GM12878 (cell line): Measurements from ENCODE around the gene ZNF644. TPM values are rescaled to one million over a fixed set of nuclear protein-coding genes. Genes with fewer than 3 reads are reported as not detected.

Source experiments
- ATAC-seq: fragments of 200-7000 bp; cut with Tn5 transposase; 3 replicates; pipeline ENCODE4 v1.9.1; 2020; ENCODE audit warnings: mild to moderate bottlenecking, moderate library complexity
- BruUV-seq: library from RNA; stranded (reverse); fragments of 400-500 nt; replicated peaks from 2 replicates; lab custom pipeline; 2021; lab: Mats Ljungman, UMichigan
- CTCF ChIA-PET: fragments of 300-600 bp; sonication (Branson Sonifier 250); formaldehyde crosslinking; extraction: SDS; loops from one replicate; lab custom pipeline; 2021; ENCODE audit warnings: inconsistent platforms; lab: Yijun Ruan, JAX
- POLR2A ChIA-PET: fragments of 350-600 bp; formaldehyde crosslinking; extraction: SDS; loops from one replicate; lab custom pipeline; 2021; ENCODE audit warnings: inconsistent platforms; lab: Charles Lee
- RAD21 ChIA-PET: fragments of 300-600 bp; sonication (Branson Sonifier 250); formaldehyde crosslinking; loops from one replicate; lab custom pipeline; 2023; ENCODE audit warnings: antibody characterized with exemption; ENCODE audit not compliant: unreplicated experiment; lab: Charles Lee
- SMC1A ChIA-PET: fragments of 300-600 bp; sonication (Branson Sonifier 250); formaldehyde crosslinking; loops from one replicate; lab custom pipeline; 2023; ENCODE audit not compliant: unreplicated experiment, uncharacterized antibody; lab: Charles Lee
- DNase-seq: peaks from one replicate; pipeline ENCODE4 v3.0.0-alpha.2; 2011; ENCODE audit warnings: low read depth, low spot score
- FAIRE-seq: peaks from 3 replicates; lab custom pipeline; 2011; peaks lifted over from hg19 to GRCh38; lab: Jason Lieb, UNC
- H2AFZ ChIP-seq: 2 replicates; pipeline ENCODE4 v1.6.0; 2011; ENCODE audit warnings: low read depth, low read length, control low read depth; ENCODE audit not compliant: control insufficient read depth
- H3K27ac ChIP-seq: 2 replicates; pipeline ENCODE4 v1.5.1; 2011; ENCODE audit warnings: control low read depth; ENCODE audit not compliant: control insufficient read depth, insufficient read depth
- H3K27me3 ChIP-seq, 2 experiments: replicated peaks in 1 of 2; 2 replicates each; pipeline versions ENCODE4 v1.6.0 to v1.6.1; 2011; ENCODE audit warnings: low read length in 1 of 2; ENCODE audit not compliant: control insufficient read depth in 2 of 2, insufficient read depth in 2 of 2
- H3K36me3 ChIP-seq, 2 experiments: 2 replicates each; pipeline ENCODE4 v1.5.1; 2011; ENCODE audit warnings: low read length in 1 of 2; ENCODE audit not compliant: control insufficient read depth in 2 of 2, insufficient read depth in 2 of 2
- H3K4me1 ChIP-seq: 2 replicates; pipeline ENCODE4 v1.6.1; 2011; ENCODE audit warnings: mild to moderate bottlenecking, low read length, moderate library complexity, mixed read lengths; ENCODE audit not compliant: control insufficient read depth, insufficient read depth
- H3K4me2 ChIP-seq: 2 replicates; pipeline ENCODE4 v1.6.0; 2011; ENCODE audit warnings: control low read depth; ENCODE audit not compliant: control insufficient read depth, insufficient read depth
- H3K4me3 ChIP-seq: fragments of 200-600 bp; sonication (generic); 2 replicates; pipeline ENCODE4 v1.5.1; 2016
- H3K79me2 ChIP-seq: 2 replicates; pipeline ENCODE4 v1.6.0; 2011; ENCODE audit warnings: low read length; ENCODE audit not compliant: control insufficient read depth, insufficient read depth
- H3K9ac ChIP-seq: 2 replicates; pipeline ENCODE4 v1.8.0; 2011; ENCODE audit warnings: low read length, control low read depth, mixed read lengths; ENCODE audit not compliant: control insufficient read depth, insufficient read depth
- H3K9me3 ChIP-seq: replicated peaks from 3 replicates; pipeline ENCODE4 v1.5.1; 2011; ENCODE audit warnings: mild to moderate bottlenecking, low read length; ENCODE audit not compliant: control insufficient read depth, insufficient read depth
- H4K20me1 ChIP-seq: 2 replicates; pipeline ENCODE4 v1.6.0; 2011; ENCODE audit not compliant: control insufficient read depth, insufficient read depth
- CEBPB ChIP-seq, 2 experiments: fragments of 150-350 bp in 1 of 2; IDR thresholded peaks; 2 replicates each; pipeline ENCODE4 v1.6.1; 2012 to 2014; ENCODE audit warnings: low read depth in 2 of 2, low read length in 2 of 2, borderline replicate concordance in 1 of 2, inconsistent platforms in 1 of 2
- DPF2 ChIP-seq: fragments of 450-650 bp; IDR thresholded peaks from 2 replicates; pipeline ENCODE4 v1.6.1; 2017; ENCODE audit warnings: mild to moderate bottlenecking
- E2F8 ChIP-seq: fragments of 450-650 bp; IDR thresholded peaks from 2 replicates; pipeline ENCODE4 v1.6.1; 2018; ENCODE audit warnings: mild to moderate bottlenecking, low read depth, moderate library complexity; ENCODE audit not compliant: partially characterized antibody
- IRF3 ChIP-seq: fragments of 450-650 bp; IDR thresholded peaks from 2 replicates; pipeline ENCODE4 v1.6.1; 2014; ENCODE audit warnings: mild to moderate bottlenecking
- NFYA ChIP-seq: IDR thresholded peaks from 2 replicates; pipeline ENCODE4 v1.6.1; 2011; ENCODE audit warnings: low read depth, mild to moderate bottlenecking, low read length, improper control_type of control experiment, borderline replicate concordance
- POLR2AphosphoS5 ChIP-seq: IDR thresholded peaks from 2 replicates; pipeline ENCODE4 v1.6.1; 2011; ENCODE audit warnings: mild to moderate bottlenecking, low read length, inconsistent platforms
- SMAD1 ChIP-seq: fragments of 450-650 bp; IDR thresholded peaks from 2 replicates; pipeline ENCODE4 v1.6.1; 2018; ENCODE audit warnings: mild to moderate bottlenecking, low read depth; ENCODE audit not compliant: partially characterized antibody
- SPI1 ChIP-seq: IDR thresholded peaks from 2 replicates; pipeline ENCODE4 v1.6.1; 2011; ENCODE audit warnings: low read depth, mild to moderate bottlenecking, low read length, moderate library complexity, borderline replicate concordance; ENCODE audit not compliant: insufficient read depth
- SREBF1 ChIP-seq: IDR thresholded peaks from 2 replicates; pipeline ENCODE4 v1.6.1; 2012; ENCODE audit warnings: mild to moderate bottlenecking, low read length
- TAF1 ChIP-seq: IDR thresholded peaks from 2 replicates; pipeline ENCODE4 v1.6.1; 2011; ENCODE audit warnings: mild to moderate bottlenecking, low read depth, low read length, borderline replicate concordance
- TCF3 ChIP-seq: IDR thresholded peaks from 2 replicates; pipeline ENCODE4 v1.6.1; 2012; ENCODE audit warnings: low read depth, mild to moderate bottlenecking, low read length, borderline replicate concordance; ENCODE audit not compliant: insufficient read depth
- ZNF207 ChIP-seq: fragments of 450-650 bp; IDR thresholded peaks from 2 replicates; pipeline ENCODE4 v1.6.1; 2014; ENCODE audit warnings: antibody characterized with exemption, mild to moderate bottlenecking, borderline replicate concordance
- ZNF384 ChIP-seq: IDR thresholded peaks from 2 replicates; pipeline ENCODE4 v1.6.1; 2012; ENCODE audit warnings: low read depth, mild to moderate bottlenecking, low read length, improper control_type of control experiment, borderline replicate concordance
- WGBS: methylation state at CpG from one replicate; pipeline ENCODE4 v1.1.6; 2016; ENCODE audit warnings: low lambda C conversion rate; ENCODE audit not compliant: insufficient replicate concordance, insufficient coverage; ENCODE audit errors: missing lambda C conversion rate; 5-methylcytosine and 5-hydroxymethylcytosine counted together
- in situ Hi-C: fragments of 300-500 bp; cut with MboI; formaldehyde crosslinking; loops from 9 replicates; pipeline ENCODE4 v1.14.3; 2018; ENCODE audit warnings: mixed read lengths
- intact Hi-C: fragments of 100-400 bp; cut with micrococcal nuclease; formaldehyde crosslinking; loops from one replicate; pipeline ENCODE4 v1.14.2; 2022; ENCODE audit not compliant: unreplicated experiment
- polyA plus RNA-seq, 11 experiments: library from polyadenylated mRNA; depleted of rRNA in 4 of 11; unstranded in 6 of 11; stranded (reverse) in 5 of 11; fragments of >200 nt; fragmentation: Nextera tagmentation in 4 of 11; fragmentation: Illumina TruSeq in 1 of 11; extraction: Ambion mirVana in 4 of 11; extraction: Trizol in 1 of 11; gene quantifications; 1 replicate in 1 of 11; 2 replicates in 10 of 11; pipeline versions ENCODE4 v1.2.1 to v1.2.3, GENCODE V29; 2011 to 2016; ENCODE audit warnings: inconsistent platforms in 2 of 11, missing spikeins in 2 of 11, low read depth in 1 of 11
- total RNA-seq, 4 experiments: library from RNA; depleted of rRNA in 3 of 4; stranded (reverse); fragments of >200 nt in 3 of 4; fragmentation: Illumina TruSeq in 1 of 4; extraction: Trizol in 1 of 4; gene quantifications; 2 replicates each; pipeline versions ENCODE4 v1.2.1 to v1.2.3, GENCODE V29; 2013 to 2021
- TF ChIP-seq, protein P1 (sequence below): IDR thresholded peaks from 2 replicates; pipeline ENCODE4 v1.6.1; 2012; ENCODE audit warnings: low read depth, low read length, improper control_type of control experiment
- TF ChIP-seq, protein P2 (sequence below): fragments of 450-650 bp; IDR thresholded peaks from 2 replicates; pipeline ENCODE4 v1.6.1; 2016; ENCODE audit warnings: mild to moderate bottlenecking

The ZNF644 gene
- total and polyA plus RNA-seq, 10 of the 15 experiments (the other 5 are each of a cell fraction or from before 2014, with no cell fraction given) = 17.7 to 55.3 (median 29.5) TPM

- no peak for TF ChIP-seq CEBPB (IDR thresholded peaks at IDR 0.05; ENCODE audit: borderline replicate concordance in 1 of 2, low read depth in 2 of 2, low read length in 2 of 2)
Measured at GRCh38 chr1:91020486-91020885, 1.3 kb downstream of the ZNF644 start (continued).

DNA sequence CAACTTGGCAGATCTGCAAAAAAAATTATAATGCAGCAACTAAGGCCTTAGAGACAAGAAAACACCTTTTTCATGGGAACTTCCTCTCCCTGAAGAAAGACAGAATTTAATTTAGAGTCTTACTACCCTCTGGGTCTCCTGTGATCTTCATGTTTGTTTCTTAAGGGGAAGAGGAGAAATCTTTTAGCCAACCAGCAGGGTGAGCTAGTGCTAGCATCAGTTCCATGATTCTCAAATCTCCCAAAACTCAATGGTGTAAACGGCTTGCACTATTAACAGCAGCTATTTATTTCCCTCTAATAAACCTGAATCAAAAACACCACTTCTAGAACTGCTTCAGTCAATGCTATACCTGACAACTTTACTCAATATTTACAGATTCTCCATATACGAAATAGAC lies 3.8 kb downstream of the ZNF644 start:
- ChIA-PET SMC1A (interaction anchor here (0.6 to 3.6 kb wide), 8 partner anchors 9 to 147 kb away, joined by 3 to 31 read pairs (median 4); no protein-coding TSS in a partner anchor), CTCF (interaction anchor here (0.7 to 3.0 kb wide), 18 partner anchors 9 to 1942 kb away, joined by 3 to 62 read pairs (median 4); no protein-coding TSS in a partner anchor), RAD21 (interaction anchor here (0.7 to 4.1 kb wide), 7 partner anchors 8 to 439 kb away, joined by 3 to 46 read pairs (median 4); no protein-coding TSS in a partner anchor), POLR2A (interaction anchor here (0.5 to 1.3 kb wide), 4 partner anchors 8 to 55 kb away, joined by 3 read pairs; no protein-coding TSS in a partner anchor)
- intact Hi-C loops = loop anchor here (1.0 kb wide), 1 partner anchor 147 kb away; no protein-coding TSS in a partner anchor
- Histone ChIP-seq H3K9ac (no peak overlapping the region), H4K20me1 (no peaks in the 10 kb centered on the region), H3K9me3 (no peaks in the 10 kb centered on the region), H3K4me3 (peak overlapping the region; percentile 70; the same call in 1 of the 2 replicates), H2AFZ (no peak overlapping the region), H3K79me2 (peaks cover 81% of the 10 kb centered on the region), H3K27ac (no peak overlapping the region), H3K4me2 (peak overlapping the region; percentile 74; the same call in 1 of the 2 replicates), H3K4me1 (peaks cover 4% of the 10 kb centered on the region; the same call in 1 of the 2 replicates), H3K27me3 (no peaks in the 10 kb centered on the region), H3K36me3 (no peaks in the 10 kb centered on the region)
- BruUV-seq = no TSS peak
- DNase-seq (no peak), ATAC-seq (no peak), FAIRE-seq (no peak)
- in situ Hi-C loops = no loop called here
- WGBS = 88% methylated on average over 2 of the region's 2 CpGs
- TF ChIP-seq SPI1 (no peak), IRF3 (no peak), DPF2 (no peak), ZNF384 (no peak), ZNF207 (no peak), TAF1 (no peak), POLR2AphosphoS5 (no peak), NFYA (no peak), SREBF1 (no peak), TCF3 (no peak), E2F8 (no peak), SMAD1 (no peak)
- TF ChIP-seq, protein P1, sequence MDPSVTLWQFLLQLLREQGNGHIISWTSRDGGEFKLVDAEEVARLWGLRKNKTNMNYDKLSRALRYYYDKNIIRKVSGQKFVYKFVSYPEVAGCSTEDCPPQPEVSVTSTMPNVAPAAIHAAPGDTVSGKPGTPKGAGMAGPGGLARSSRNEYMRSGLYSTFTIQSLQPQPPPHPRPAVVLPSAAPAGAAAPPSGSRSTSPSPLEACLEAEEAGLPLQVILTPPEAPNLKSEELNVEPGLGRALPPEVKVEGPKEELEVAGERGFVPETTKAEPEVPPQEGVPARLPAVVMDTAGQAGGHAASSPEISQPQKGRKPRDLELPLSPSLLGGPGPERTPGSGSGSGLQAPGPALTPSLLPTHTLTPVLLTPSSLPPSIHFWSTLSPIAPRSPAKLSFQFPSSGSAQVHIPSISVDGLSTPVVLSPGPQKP = no peak
- TF ChIP-seq, protein P2, sequence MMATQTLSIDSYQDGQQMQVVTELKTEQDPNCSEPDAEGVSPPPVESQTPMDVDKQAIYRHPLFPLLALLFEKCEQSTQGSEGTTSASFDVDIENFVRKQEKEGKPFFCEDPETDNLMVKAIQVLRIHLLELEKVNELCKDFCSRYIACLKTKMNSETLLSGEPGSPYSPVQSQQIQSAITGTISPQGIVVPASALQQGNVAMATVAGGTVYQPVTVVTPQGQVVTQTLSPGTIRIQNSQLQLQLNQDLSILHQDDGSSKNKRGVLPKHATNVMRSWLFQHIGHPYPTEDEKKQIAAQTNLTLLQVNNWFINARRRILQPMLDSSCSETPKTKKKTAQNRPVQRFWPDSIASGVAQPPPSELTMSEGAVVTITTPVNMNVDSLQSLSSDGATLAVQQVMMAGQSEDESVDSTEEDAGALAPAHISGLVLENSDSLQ = no peak
